T-helper 1 cell treated with Interleukin-12 subunit alpha and Interleukin-12 subunit beta and Interleukin-4 antibody, amounts not matched to agents 30 μg/mL and 1 μg/mL, for 36 hours (primary cell): ENCODE data around the gene OR52E8.

Experiments
- H3K27ac Mint-ChIP-seq: one replicate; pipeline ENCODE4 v1.8.0; 2021; ENCODE audit warnings: mild to moderate bottlenecking, mixed read lengths
- H3K27me3 Mint-ChIP-seq: one replicate; pipeline ENCODE4 v1.8.0; 2021; ENCODE audit warnings: low read depth, mixed read lengths
- H3K36me3 Mint-ChIP-seq: one replicate; pipeline ENCODE4 v1.8.0; 2021; ENCODE audit warnings: low read depth, mixed read lengths
- H3K4me1 Mint-ChIP-seq: one replicate; pipeline ENCODE4 v1.8.0; 2021; ENCODE audit warnings: low read depth, mixed read lengths
- H3K4me3 Mint-ChIP-seq: one replicate; pipeline ENCODE4 v1.8.0; 2021; ENCODE audit warnings: mild to moderate bottlenecking, moderate library complexity, mixed read lengths
- H3K9me3 Mint-ChIP-seq: one replicate; pipeline ENCODE4 v1.8.0; 2021; ENCODE audit warnings: mixed read lengths

The OR52E8 gene

DNA sequence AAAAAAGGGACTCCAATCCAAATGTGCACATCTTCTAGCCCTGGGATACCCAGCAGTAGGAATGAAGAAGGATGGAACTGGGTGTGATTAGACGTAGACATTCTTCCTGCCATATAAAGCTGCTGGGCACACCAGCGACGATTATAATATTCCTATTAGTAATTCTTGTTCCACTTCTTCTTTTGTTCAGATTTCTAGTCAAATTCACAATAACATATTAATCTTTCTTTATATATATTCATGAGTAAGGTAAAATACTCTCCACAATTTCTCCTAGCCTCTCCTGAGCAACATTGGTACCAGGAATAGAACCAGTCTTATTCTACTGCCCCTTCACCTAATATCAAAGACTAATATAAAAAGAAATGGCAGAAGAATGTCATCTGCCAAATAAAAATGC, at the start of gene OR52E8:
Gene OR52E8, minus strand, starts transcription at position 101 of the 400 bp plus-strand sequence. Its CDS starts 0 bp downstream, at position 101.
- H3K36me3 Mint-ChIP-seq, result no peaks in the 10 kb centered on the region
- no peaks in the 10 kb centered on the region for H3K9me3 Mint-ChIP-seq
- no peaks in the 10 kb centered on the region for H3K4me1 Mint-ChIP-seq
- no peak within 1 kb of the TSS for H3K27ac Mint-ChIP-seq
- H3K4me3 Mint-ChIP-seq, result no peak within 1 kb of the TSS
- H3K27me3 Mint-ChIP-seq, result peaks cover under 1% of the 10 kb centered on the region

DNA sequence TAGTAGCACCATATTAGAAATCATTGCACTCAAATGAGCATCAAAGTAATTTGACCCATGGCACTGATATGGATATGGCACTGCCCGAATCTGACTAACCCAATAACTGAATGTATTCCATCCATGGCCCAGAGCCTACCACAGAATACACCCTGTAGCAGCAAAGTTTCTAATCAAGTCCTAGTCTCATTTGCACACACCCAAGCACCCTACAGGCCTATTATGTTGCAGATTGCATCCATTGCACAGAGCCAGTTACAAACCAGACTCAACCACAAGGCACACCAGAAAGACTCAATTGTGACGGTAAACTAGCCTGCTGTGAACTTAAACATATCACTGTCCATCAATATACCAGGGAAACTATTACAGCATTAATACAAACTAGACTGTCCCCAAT, 42.0 kb upstream of the OR52E8 start:
- Mint-ChIP-seq H3K4me3 (no peak overlapping the region), H3K4me1 (no peaks in the 10 kb centered on the region), H3K9me3 (no peaks in the 10 kb centered on the region), H3K36me3 (no peaks in the 10 kb centered on the region), H3K27ac (no peak overlapping the region), H3K27me3 (no peaks in the 10 kb centered on the region)

DNA sequence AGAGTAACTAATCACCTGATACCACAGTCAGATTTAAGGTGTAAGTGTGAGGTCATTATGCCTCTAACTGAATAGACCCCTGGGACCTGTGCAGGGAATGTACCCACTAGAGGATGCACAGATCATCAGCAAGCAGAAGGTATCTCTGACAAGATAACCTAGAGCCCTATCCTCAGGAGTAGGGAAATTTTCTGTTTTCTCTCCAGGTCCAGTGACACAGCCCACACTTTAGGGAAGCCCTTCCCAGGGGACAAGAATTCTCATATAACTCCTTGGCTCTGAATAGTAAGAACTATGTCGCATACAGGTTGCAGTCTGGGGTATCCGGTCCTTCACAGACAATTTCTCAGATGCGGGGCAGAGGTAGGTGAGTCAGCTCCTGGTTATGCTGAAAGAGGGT, 35.4 kb upstream of the OR52E8 start, which contains the start of gene OR52E5:
Gene OR52E5, plus strand, starts transcription at position 301 of the 400 bp plus-strand sequence. CDS start 7,569 bp downstream, outside the sequence.
- no peaks in the 10 kb centered on the region for H3K4me1 Mint-ChIP-seq
- no peaks in the 10 kb centered on the region for H3K9me3 Mint-ChIP-seq

DNA sequence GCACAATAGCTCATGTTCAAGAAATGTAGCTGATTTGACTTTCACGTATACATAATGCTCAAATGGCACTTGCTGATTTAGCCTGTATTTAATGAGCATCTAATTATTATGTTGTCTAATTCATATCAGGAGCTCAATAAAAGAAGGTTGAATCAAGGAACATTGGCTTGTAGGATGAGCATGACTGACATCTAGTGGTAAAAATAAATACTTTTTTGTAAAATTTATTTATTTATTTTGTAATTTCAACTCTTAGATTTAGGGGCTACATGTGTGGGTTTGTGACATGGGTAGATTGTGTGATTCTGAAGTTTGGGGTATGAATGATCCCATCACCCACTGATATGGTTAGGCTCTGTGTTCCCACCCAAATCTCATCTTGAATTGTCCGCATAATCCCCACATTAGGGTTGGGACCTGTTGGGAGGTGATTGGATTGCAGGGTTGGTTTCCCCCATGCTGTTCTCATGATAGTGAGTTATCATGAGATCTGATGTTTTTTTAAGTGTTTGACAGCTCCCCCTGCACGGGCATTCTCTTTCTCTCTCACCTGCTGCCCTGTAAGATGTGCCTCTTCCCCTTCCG, 33.8 kb upstream of the OR52E8 start:
- no peak overlapping the region for H3K4me3 Mint-ChIP-seq
- no peak overlapping the region for H3K27ac Mint-ChIP-seq
- H3K36me3 Mint-ChIP-seq, result no peaks in the 10 kb centered on the region
- H3K4me1 Mint-ChIP-seq, result no peaks in the 10 kb centered on the region
- H3K9me3 Mint-ChIP-seq, result no peaks in the 10 kb centered on the region
- H3K27me3 Mint-ChIP-seq, result no peaks in the 10 kb centered on the region

More for the DNA sequence above, 35.4 kb upstream of the OR52E8 start, which contains the start of gene OR52E5:
- H3K27ac Mint-ChIP-seq, result no peak within 1 kb of the TSS
- H3K4me3 Mint-ChIP-seq, result no peak within 1 kb of the TSS
- H3K27me3 Mint-ChIP-seq, result no peaks in the 10 kb centered on the region
- no peaks in the 10 kb centered on the region for H3K36me3 Mint-ChIP-seq

DNA sequence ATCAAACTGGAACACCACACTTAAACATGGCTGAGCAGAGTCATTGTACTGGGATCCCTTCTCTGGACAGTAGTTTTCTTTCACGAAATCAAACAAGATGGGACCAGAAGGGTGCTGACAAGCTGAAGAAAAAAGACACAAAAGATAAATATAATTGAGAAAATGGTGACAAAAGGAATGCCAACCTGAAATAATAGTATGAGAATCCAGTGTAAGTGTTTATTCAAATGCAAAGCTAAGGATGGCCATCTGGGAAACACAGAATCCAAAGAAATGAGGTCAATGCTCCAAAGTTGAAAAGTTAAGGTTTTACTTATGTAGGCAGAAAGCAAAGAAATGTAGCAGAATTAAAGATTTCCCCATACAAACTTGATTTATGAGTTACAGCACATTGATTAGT, 30.2 kb upstream of the OR52E8 start:
- H3K27ac Mint-ChIP-seq, result no peak overlapping the region
- no peaks in the 10 kb centered on the region for H3K9me3 Mint-ChIP-seq
- no peak overlapping the region for H3K4me3 Mint-ChIP-seq
- H3K27me3 Mint-ChIP-seq, result no peaks in the 10 kb centered on the region
- H3K36me3 Mint-ChIP-seq, result no peaks in the 10 kb centered on the region
- H3K4me1 Mint-ChIP-seq, result no peaks in the 10 kb centered on the region

DNA sequence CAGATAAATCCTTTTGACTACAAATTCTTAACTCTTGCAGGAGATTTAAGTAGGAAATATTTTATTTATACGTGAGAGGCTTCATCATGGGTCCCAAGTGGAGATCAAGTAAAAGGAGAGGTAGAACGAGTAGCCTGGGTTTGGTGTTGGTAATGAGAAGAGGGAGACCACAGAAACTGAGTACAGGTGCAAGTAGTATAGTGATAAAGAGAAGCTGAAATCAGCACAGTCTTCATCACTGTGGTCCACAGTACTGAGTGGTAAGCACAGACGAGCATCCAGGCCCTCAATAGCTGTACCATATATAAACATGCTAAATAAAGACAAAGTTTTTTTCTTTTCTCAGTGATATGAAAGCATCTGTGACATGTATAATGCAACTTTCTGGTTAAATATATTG, 29.7 kb upstream of the OR52E8 start:
- no peaks in the 10 kb centered on the region for H3K9me3 Mint-ChIP-seq
- no peak overlapping the region for H3K4me3 Mint-ChIP-seq
- no peaks in the 10 kb centered on the region for H3K36me3 Mint-ChIP-seq
- no peaks in the 10 kb centered on the region for H3K27me3 Mint-ChIP-seq
- no peaks in the 10 kb centered on the region for H3K4me1 Mint-ChIP-seq
- no peak overlapping the region for H3K27ac Mint-ChIP-seq

DNA sequence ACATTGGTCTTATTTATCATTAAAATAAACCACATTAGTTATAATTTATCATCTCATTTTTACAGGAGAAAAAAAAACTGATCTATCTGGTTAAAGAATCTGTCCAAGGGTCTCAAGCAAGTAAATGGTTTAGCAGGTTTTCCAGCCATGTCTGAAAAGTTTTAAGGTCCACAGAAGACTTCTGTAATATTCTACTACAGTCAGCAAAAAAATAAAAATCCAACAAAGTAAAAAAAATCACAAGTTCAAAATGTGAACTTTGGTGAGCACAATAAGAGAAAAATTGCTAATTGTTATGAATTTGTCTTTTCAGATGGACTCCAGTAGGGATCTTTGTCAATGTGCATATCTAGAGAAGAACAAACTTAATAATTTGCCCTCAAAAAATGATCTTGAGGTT, 24.3 kb upstream of the OR52E8 start:
- no peak overlapping the region for H3K4me3 Mint-ChIP-seq
- H3K9me3 Mint-ChIP-seq, result no peaks in the 10 kb centered on the region
- no peaks in the 10 kb centered on the region for H3K4me1 Mint-ChIP-seq
- H3K27ac Mint-ChIP-seq, result no peak overlapping the region
- H3K36me3 Mint-ChIP-seq, result no peaks in the 10 kb centered on the region
- peaks cover 4% of the 10 kb centered on the region for H3K27me3 Mint-ChIP-seq

DNA sequence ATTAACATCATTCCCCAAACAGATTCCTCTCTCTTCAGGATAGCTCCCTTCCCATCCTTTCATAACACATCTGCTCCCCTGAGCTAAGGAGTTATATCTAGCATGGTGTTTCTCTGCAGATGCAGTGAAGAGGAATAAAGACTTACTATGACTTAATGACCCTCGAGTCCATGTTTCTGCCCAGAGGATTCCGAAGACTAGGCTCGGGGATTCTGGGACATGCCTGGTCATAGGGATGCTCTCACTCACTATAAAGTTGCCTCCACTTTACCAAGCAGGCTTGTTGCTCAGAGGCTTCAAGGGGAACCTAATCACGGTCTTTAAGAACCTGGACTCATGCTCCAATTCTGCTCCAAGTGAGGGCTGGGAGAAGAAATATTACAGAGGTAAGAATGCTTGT, 22.8 kb upstream of the OR52E8 start, which contains the start of gene OR52E4:
Gene OR52E4, plus strand, starts transcription at position 301 of the 400 bp plus-strand sequence. CDS start 3,664 bp downstream, outside the sequence.
- Mint-ChIP-seq H3K27me3 (peaks cover 4% of the 10 kb centered on the region), H3K4me3 (no peak within 1 kb of the TSS), H3K9me3 (no peaks in the 10 kb centered on the region), H3K27ac (no peak within 1 kb of the TSS), H3K4me1 (no peaks in the 10 kb centered on the region), H3K36me3 (no peaks in the 10 kb centered on the region)

DNA sequence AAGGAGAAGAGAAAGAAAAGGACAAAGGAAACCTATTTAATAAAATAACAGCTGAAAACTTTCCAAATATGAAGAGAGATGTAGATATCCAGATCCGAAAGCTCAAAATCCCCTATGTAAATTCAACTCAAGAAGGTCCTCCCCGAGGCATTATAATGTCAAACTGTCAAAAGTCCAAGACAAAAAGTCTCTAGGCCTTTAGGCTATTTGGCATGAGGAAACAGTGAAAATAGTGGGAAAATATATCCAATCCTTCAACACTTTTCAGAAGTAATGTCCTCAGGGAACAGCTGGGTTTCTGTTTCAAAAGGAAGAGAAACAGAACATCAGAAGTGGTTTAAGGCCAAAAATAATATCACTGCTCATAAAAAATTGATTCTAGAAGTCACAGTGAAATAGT, 21.1 kb upstream of the OR52E8 start:
- Mint-ChIP-seq H3K4me3 (no peak overlapping the region), H3K36me3 (no peaks in the 10 kb centered on the region), H3K27me3 (peaks cover 4% of the 10 kb centered on the region), H3K27ac (no peak overlapping the region), H3K4me1 (no peaks in the 10 kb centered on the region), H3K9me3 (no peaks in the 10 kb centered on the region)

DNA sequence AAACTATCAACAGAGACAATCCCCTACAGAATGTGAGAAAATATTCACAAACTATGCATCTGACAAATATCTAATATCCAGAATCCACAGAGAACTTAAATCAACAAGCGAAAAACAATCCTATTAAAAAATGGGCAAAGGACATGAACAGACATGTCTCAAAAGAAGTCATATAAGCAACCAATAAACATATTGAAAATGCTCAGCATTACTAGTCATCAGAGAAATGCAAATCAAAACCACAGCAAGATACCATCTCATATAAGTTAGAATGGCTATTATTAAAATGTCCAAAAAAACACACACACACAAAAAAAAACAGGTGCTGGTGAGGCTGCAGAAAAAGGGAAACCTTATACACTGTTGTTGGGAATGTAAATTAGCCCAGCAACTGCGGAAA, 8.3 kb upstream of the OR52E8 start:
- Mint-ChIP-seq H3K4me3 (no peak overlapping the region), H3K36me3 (no peaks in the 10 kb centered on the region), H3K4me1 (no peaks in the 10 kb centered on the region), H3K9me3 (peaks cover 3% of the 10 kb centered on the region), H3K27me3 (peaks cover 4% of the 10 kb centered on the region), H3K27ac (no peak overlapping the region)

DNA sequence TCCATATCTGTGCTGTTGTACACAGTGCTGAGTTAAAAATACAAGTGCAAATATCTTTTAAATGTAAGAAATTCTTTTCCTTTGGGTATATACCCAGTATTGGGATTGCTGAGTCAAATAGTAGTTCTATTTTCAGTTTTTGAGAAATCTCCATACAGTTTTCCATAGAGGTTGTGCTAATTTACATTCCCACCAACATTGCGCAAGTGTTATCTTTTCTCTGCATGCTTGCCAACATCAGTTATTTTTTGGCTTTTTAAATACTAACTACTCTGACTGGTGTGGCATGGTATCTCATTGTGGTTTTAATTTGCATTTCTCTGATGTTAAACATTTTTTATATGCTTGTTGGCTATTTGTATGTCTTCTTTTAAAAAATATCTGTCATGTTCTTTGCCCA, 6.5 kb downstream of the OR52E8 start:
- Mint-ChIP-seq H3K27me3 (peaks cover 10% of the 10 kb centered on the region), H3K4me3 (no peak overlapping the region), H3K9me3 (no peaks in the 10 kb centered on the region), H3K27ac (no peak overlapping the region), H3K4me1 (no peaks in the 10 kb centered on the region), H3K36me3 (no peaks in the 10 kb centered on the region)

DNA sequence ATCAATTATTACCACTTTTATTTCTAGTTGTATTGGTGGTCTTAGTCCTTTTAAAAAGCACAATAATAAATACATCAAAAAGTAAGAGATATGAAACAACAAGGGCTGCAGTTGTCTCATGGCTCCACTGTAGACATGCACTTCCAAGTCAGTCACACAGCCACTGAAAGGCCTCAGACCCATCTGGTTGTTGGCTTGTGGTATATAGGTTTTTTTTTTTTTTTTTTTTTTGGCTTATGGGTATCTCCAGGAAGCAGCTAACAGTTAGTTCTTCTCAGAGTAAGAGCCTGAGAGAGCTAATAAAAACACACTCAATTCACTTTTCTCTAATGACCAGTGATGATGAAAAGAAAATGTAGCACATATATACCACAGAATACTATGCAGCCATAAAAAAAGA, 9.8 kb downstream of the OR52E8 start:
- no peaks in the 10 kb centered on the region for H3K4me1 Mint-ChIP-seq
- no peaks in the 10 kb centered on the region for H3K36me3 Mint-ChIP-seq
- no peak overlapping the region for H3K4me3 Mint-ChIP-seq
- H3K27me3 Mint-ChIP-seq, result peaks cover 10% of the 10 kb centered on the region
- no peak overlapping the region for H3K27ac Mint-ChIP-seq
- H3K9me3 Mint-ChIP-seq, result no peaks in the 10 kb centered on the region

DNA sequence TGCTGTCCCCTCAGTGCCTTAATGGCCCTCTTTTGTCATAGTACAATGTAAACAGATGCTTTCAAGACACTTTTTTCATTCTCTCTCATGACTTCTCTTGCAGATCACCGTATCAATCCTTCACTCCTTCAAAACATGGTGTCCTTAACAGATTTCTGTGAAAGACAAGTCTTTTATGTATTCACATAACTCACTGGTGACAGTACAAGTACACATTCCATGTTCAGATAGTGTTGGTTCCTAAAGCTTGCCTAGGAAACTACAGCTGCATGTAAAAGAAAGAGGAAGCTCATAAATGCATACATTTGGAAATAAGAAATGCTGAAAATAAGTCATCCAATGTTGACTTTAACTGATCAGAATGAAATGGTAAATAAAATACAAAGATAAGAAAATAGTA, 10.8 kb downstream of the OR52E8 start:
- H3K4me1 Mint-ChIP-seq, result no peaks in the 10 kb centered on the region
- no peaks in the 10 kb centered on the region for H3K36me3 Mint-ChIP-seq
- no peak overlapping the region for H3K27ac Mint-ChIP-seq
- H3K27me3 Mint-ChIP-seq, result peaks cover 7% of the 10 kb centered on the region
- no peak overlapping the region for H3K4me3 Mint-ChIP-seq
- H3K9me3 Mint-ChIP-seq, result no peaks in the 10 kb centered on the region

DNA sequence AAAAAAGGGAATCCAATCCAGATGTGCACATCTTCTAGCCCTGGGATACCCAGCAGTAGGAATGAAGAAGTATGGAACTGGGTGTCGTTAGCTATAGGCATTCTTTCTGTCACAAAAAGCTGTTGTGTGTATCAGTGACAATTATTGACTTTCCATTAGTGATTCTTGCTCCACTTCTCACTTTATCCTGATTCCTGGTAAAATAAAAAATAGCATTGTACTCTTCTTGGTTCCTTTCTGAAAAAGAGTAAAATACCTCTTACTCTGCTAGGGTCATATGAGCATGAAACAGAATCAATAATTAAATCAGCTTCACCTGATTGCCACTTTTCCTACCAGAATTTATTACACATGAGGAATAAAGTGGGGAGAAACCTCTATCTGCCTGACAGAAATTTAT, 15.7 kb downstream of the OR52E8 start, which contains the start of gene OR52E6:
Gene OR52E6, minus strand, starts transcription at position 101 of the 400 bp plus-strand sequence. Its CDS starts 0 bp downstream, at position 101.
- H3K4me1 Mint-ChIP-seq, result no peaks in the 10 kb centered on the region
- no peaks in the 10 kb centered on the region for H3K36me3 Mint-ChIP-seq
- no peaks in the 10 kb centered on the region for H3K9me3 Mint-ChIP-seq
- no peak within 1 kb of the TSS for H3K4me3 Mint-ChIP-seq
- no peak within 1 kb of the TSS for H3K27ac Mint-ChIP-seq
- H3K27me3 Mint-ChIP-seq, result peaks cover 6% of the 10 kb centered on the region

DNA sequence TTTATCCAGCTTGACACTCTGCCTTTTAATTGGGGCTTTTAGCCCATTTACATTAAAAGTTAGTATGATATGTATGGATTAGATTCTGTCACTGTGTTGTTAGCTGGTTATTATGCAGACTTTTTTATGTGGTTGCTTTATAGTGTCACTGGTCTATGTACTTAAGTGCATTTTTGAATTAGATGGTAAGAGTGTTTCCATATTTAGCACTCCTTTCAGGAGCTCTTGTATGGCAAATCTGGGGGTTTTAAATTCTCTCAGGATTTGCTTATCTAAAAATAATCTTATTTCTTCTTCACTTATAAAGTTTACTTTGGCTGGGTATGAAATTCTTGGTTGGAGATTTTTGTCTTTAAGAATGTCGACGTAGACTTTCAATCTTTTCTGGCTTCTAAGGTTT, 19.8 kb downstream of the OR52E8 start:
- H3K27ac Mint-ChIP-seq, result no peak overlapping the region
- H3K36me3 Mint-ChIP-seq, result no peaks in the 10 kb centered on the region
- H3K4me3 Mint-ChIP-seq, result no peak overlapping the region
- no peaks in the 10 kb centered on the region for H3K9me3 Mint-ChIP-seq
- H3K4me1 Mint-ChIP-seq, result no peaks in the 10 kb centered on the region
- peaks cover 6% of the 10 kb centered on the region for H3K27me3 Mint-ChIP-seq
